KMS-11 (cell line): ENCODE data around the gene ANKRD13D.

Source experiments
- H2AFZ ChIP-seq: fragments of 200-600 bp; sonication (generic); 2 replicates; pipeline ENCODE4 v1.6.1; 2016; ENCODE audit warnings: antibody characterized with exemption, mixed run types, low read depth
- H3K27ac ChIP-seq: fragments of 200-600 bp; sonication (generic); 2 replicates; pipeline ENCODE4 v1.6.1; 2016; ENCODE audit warnings: mild to moderate bottlenecking, mixed run types
- H3K27me3 ChIP-seq: fragments of 200-600 bp; sonication (generic); 2 replicates; pipeline ENCODE4 v1.6.1; 2017; ENCODE audit warnings: mild to moderate bottlenecking, low read depth, mixed run types, moderate library complexity; ENCODE audit not compliant: insufficient read depth
- H3K36me3 ChIP-seq: fragments of 200-600 bp; sonication (generic); 2 replicates; pipeline ENCODE4 v1.6.1; 2017; ENCODE audit warnings: mild to moderate bottlenecking, mixed run types; ENCODE audit not compliant: insufficient read depth
- H3K4me1 ChIP-seq: fragments of 200-600 bp; sonication (generic); 2 replicates; pipeline ENCODE4 v1.6.1; 2016; ENCODE audit warnings: mild to moderate bottlenecking, low read depth, mixed run types; ENCODE audit not compliant: poor library complexity, severe bottlenecking
- H3K4me2 ChIP-seq: fragments of 200-600 bp; sonication (generic); 2 replicates; pipeline ENCODE4 v1.7.0; 2016; ENCODE audit warnings: mild to moderate bottlenecking, mixed run types
- H3K4me3 ChIP-seq: fragments of 200-600 bp; sonication (generic); IDR thresholded peaks from 2 replicates; pipeline ENCODE4 v1.6.1; 2017; ENCODE audit warnings: low read depth, low read length, mixed read lengths; ENCODE audit not compliant: insufficient read depth
- H3K79me2 ChIP-seq: fragments of 200-600 bp; sonication (generic); 2 replicates; pipeline ENCODE4 v1.6.1; 2016; ENCODE audit warnings: low read depth, mixed run types; ENCODE audit not compliant: insufficient read depth
- H3K9ac ChIP-seq: fragments of 200-600 bp; sonication (generic); 2 replicates; pipeline ENCODE4 v1.6.1; 2016; ENCODE audit warnings: mild to moderate bottlenecking, mixed run types
- H4K20me1 ChIP-seq: fragments of 200-600 bp; sonication (generic); 2 replicates; pipeline ENCODE4 v1.6.1; 2016; ENCODE audit warnings: mild to moderate bottlenecking, mixed run types; ENCODE audit not compliant: insufficient read depth
- TF ChIP-seq, protein P1 (sequence below): fragments of 200-600 bp; sonication (generic); conservative IDR thresholded peaks from 2 replicates; pipeline ENCODE4 v1.6.1; 2017; ENCODE audit warnings: low read depth, mild to moderate bottlenecking, antibody characterized with exemption, low read length, moderate library complexity, mixed read lengths

ANKRD13D gene

DNA sequence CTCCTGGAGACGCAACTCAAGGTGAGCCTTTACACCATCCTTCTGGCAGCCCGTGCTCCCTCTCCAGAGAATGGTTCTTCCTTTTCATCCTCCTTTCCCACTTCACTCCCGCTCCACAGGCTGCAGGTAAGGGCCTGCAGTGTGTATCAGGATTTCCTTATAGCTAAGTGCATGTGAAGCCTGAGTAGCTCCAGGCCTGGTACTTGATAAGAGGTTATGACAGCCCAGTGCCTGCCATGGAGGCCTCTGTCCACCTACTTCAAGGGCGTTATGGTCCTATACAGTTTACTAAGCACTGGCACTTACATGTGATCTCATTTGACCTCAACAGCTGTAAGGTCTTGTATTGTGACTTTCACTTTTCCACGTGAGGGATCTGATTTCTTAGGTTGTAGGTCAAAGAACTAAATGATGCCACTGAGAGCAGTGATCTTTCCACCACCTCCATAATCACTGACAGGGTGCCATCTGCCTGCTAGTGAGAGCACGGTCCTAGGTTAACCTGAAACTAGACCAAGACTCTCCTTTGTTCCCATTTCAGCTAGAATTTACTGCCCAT, 32.3 kb downstream of the ANKRD13D start:
- H4K20me1 ChIP-seq: no peaks in the 10 kb centered on the region
- no peak overlapping the region for H3K27ac ChIP-seq
- H3K9ac ChIP-seq: no peak overlapping the region
- H3K27me3 ChIP-seq: no peaks in the 10 kb centered on the region; the same call in 1 of the 2 replicates
- H3K36me3 ChIP-seq: no peaks in the 10 kb centered on the region
- H2AFZ ChIP-seq: no peak overlapping the region
- TF ChIP-seq, protein P1, sequence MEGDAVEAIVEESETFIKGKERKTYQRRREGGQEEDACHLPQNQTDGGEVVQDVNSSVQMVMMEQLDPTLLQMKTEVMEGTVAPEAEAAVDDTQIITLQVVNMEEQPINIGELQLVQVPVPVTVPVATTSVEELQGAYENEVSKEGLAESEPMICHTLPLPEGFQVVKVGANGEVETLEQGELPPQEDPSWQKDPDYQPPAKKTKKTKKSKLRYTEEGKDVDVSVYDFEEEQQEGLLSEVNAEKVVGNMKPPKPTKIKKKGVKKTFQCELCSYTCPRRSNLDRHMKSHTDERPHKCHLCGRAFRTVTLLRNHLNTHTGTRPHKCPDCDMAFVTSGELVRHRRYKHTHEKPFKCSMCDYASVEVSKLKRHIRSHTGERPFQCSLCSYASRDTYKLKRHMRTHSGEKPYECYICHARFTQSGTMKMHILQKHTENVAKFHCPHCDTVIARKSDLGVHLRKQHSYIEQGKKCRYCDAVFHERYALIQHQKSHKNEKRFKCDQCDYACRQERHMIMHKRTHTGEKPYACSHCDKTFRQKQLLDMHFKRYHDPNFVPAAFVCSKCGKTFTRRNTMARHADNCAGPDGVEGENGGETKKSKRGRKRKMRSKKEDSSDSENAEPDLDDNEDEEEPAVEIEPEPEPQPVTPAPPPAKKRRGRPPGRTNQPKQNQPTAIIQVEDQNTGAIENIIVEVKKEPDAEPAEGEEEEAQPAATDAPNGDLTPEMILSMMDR: no peak
- no peak overlapping the region for H3K4me2 ChIP-seq
- no peaks in the 10 kb centered on the region for H3K79me2 ChIP-seq
- peaks cover 18% of the 10 kb centered on the region for H3K4me1 ChIP-seq
- no peak overlapping the region for H3K4me3 ChIP-seq

DNA sequence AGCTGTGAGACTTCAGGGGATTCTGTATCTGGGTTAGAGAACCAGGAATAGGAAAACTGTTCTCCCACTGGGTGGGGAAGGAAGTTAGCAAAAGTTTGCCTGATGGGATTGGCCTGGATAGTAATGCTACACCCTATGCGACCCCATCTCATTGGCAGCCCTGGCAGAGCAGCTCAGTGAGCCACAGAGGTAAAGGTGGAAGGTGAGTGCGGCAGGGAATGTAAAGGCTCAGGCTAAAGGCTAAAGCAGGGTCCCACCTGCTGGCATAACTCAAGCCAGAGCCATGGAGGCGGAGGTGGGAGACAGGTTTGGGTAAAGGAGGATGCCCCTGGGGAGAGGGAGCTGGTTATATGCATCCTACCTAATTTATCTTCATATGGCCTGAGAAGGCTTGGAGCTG, 32.9 kb downstream of the ANKRD13D start:
- Histone ChIP-seq H3K9ac (no peak overlapping the region), H3K4me3 (no peak overlapping the region), H3K27ac (no peak overlapping the region), H2AFZ (no peak overlapping the region), H3K27me3 (no peaks in the 10 kb centered on the region; the same call in 1 of the 2 replicates), H4K20me1 (no peaks in the 10 kb centered on the region), H3K36me3 (no peaks in the 10 kb centered on the region), H3K79me2 (no peaks in the 10 kb centered on the region), H3K4me2 (no peak overlapping the region), H3K4me1 (peaks cover 17% of the 10 kb centered on the region)
- TF ChIP-seq, protein P1: no peak

DNA sequence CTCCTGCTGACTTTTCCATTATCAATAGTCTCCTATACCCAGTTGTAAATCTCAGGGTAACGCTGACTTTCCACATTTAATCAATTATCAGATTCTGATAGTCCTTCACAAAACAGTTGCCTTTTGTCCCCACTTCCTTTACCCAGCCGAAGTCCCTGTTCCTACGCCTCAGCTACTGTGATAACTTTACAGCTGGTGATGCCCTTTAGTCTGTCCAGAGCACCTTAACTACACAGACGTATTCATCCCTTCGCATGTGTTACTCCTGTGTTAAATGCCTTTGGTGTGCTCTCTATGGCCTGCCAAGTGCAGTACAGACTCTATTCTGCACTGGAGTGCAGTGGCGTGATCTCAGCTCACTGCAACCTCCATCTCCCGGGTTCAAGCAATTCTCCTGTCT, 34.4 kb downstream of the ANKRD13D start:
- H3K4me2 ChIP-seq: no peak overlapping the region
- TF ChIP-seq, protein P1: no peak

DNA sequence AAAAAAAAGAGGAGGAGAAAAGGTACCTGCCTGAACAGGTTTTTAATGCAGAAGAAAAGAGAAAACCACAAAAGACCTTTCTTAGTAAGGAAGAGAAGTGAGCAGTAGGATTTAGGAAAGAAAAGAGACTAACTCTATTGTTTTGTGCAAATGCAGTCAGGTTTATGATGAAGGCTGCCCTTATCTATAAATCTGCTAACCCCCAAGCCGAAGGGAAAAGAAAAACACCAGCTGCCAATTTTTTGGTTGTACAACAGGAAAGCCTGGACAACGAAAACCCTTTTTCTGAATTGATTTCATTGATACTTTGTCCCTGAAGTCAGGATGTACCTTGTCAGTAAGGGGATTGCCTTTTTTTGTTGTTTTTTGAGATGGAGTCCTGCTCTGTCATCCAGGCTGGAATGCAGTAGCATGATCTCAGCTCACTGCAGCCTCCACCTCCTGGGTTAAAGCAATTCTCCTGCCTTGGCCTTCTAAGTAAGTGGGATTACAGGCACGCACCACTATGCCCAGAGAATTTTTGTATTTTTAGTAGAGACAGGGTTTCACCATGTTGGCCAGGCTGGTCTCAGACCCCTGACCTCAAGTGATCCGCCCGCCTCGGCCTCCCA, 43.1 kb downstream of the ANKRD13D start:
- Histone ChIP-seq H3K9ac (no peak overlapping the region), H3K36me3 (no peaks in the 10 kb centered on the region), H3K4me3 (no peak overlapping the region), H3K27ac (no peak overlapping the region), H3K4me2 (no peak overlapping the region), H3K27me3 (no peaks in the 10 kb centered on the region), H4K20me1 (no peaks in the 10 kb centered on the region), H3K79me2 (no peaks in the 10 kb centered on the region), H3K4me1 (no peaks in the 10 kb centered on the region), H2AFZ (no peak overlapping the region)
- TF ChIP-seq, protein P1: no peak

More for the DNA sequence above, 34.4 kb downstream of the ANKRD13D start:
- Histone ChIP-seq H3K27ac (no peak overlapping the region), H3K36me3 (no peaks in the 10 kb centered on the region), H3K79me2 (no peaks in the 10 kb centered on the region), H4K20me1 (no peaks in the 10 kb centered on the region), H3K4me1 (peaks cover 14% of the 10 kb centered on the region), H3K9ac (no peak overlapping the region), H3K27me3 (no peaks in the 10 kb centered on the region; the same call in 1 of the 2 replicates), H3K4me3 (no peak overlapping the region), H2AFZ (no peak overlapping the region)
